ENCODE measurements around the gene THOC2.
"Not testable (repeated sequence)": the region's sequence is repeated elsewhere in the genome, so short reads cannot be mapped to it uniquely, and the experiment has no call there.

The THOC2 gene

GRCh38 chrX:123736333-123736921 is 3.6 kb upstream of the THOC2 start:
- no peak for DNase-seq

GRCh38 chrX:123735137-123735536 is 2.3 kb upstream of the THOC2 start:
- not testable (repeated sequence) for DNase-seq

- DNase-seq = not testable (repeated sequence)
These were observed 1.2 kb upstream of the THOC2 start for GRCh38 chrX:123734079-123734478.

- no peak for DNase-seq
These were observed 724 bp downstream of the THOC2 start for GRCh38 chrX:123731987-123732669.

GRCh38 chrX:123731258-123731986 is 1.4 kb downstream of the THOC2 start:
- no peak for DNase-seq

- DNase-seq = no peak
These were observed 4.3 kb downstream of the THOC2 start for GRCh38 chrX:123728554-123728953.

GRCh38 chrX:123728016-123728415 is 4.8 kb downstream of the THOC2 start:
- no peak for DNase-seq

GRCh38 chrX:123722193-123722592 is 10.7 kb downstream of the THOC2 start:
- DNase-seq = not testable (repeated sequence)

- no peak for DNase-seq
These were observed 12.4 kb downstream of the THOC2 start for GRCh38 chrX:123720486-123720885.

GRCh38 chrX:123713841-123714240 is 19.0 kb downstream of the THOC2 start:
- DNase-seq = no peak

- DNase-seq = no peak
These were observed 19.4 kb downstream of the THOC2 start for GRCh38 chrX:123713434-123713833.

GRCh38 chrX:123711201-123711600 is 21.7 kb downstream of the THOC2 start:
- not testable (repeated sequence) for DNase-seq

- no peak for DNase-seq
These were observed 28.1 kb downstream of the THOC2 start for GRCh38 chrX:123704781-123705180.

GRCh38 chrX:123698979-123699520 is 33.8 kb downstream of the THOC2 start:
- no peak for DNase-seq

- no peak for DNase-seq
These were observed 36.5 kb downstream of the THOC2 start for GRCh38 chrX:123696334-123696733.

GRCh38 chrX:123695242-123695641 is 37.6 kb downstream of the THOC2 start:
- DNase-seq = no peak

- DNase-seq = no peak
These were observed 41.1 kb downstream of the THOC2 start for GRCh38 chrX:123691776-123692175.

- no peak for DNase-seq
These were observed 44.3 kb downstream of the THOC2 start for GRCh38 chrX:123688524-123688923.

- no peak for DNase-seq
These were observed 47.6 kb downstream of the THOC2 start for GRCh38 chrX:123685232-123685631.

GRCh38 chrX:123682186-123682585 is 50.7 kb downstream of the THOC2 start:
- no peak for DNase-seq

- DNase-seq = not testable (repeated sequence)
These were observed 53.0 kb downstream of the THOC2 start for GRCh38 chrX:123679733-123680460.

GRCh38 chrX:123675154-123675553 is 57.7 kb downstream of the THOC2 start:
- no peak for DNase-seq

- no peak for DNase-seq
These were observed 59.0 kb downstream of the THOC2 start for GRCh38 chrX:123673813-123674212.
